Small intestine (tissue), 7 donors: Measurements from ENCODE around the gene SPAG9. TPM values are rescaled to one million over a fixed set of nuclear protein-coding genes. Genes with fewer than 3 reads are reported as not detected.
"Not testable (repeated sequence)": the region's sequence is repeated elsewhere in the genome, so short reads cannot be mapped to it uniquely, and the experiment has no call there.

Experiments
- DNase-seq, 2 donors: peaks; one replicate each; pipeline versions ENCODE4 v3.0.0 to v3.0.0-alpha.2; 2013
- FAIRE-seq: peaks from 2 replicates; lab custom pipeline; 2012; peaks lifted over from hg19 to GRCh38; lab: Jason Lieb, UNC
- H3K27ac ChIP-seq, 3 donors: one replicate each; pipeline ENCODE4 v1.5.1; 2013; ENCODE audit warnings: low read length in 2 of 3, mild to moderate bottlenecking in 2 of 3, control low read depth in 1 of 3, inconsistent platforms in 1 of 3, low read depth in 1 of 3, moderate library complexity in 1 of 3
- H3K27me3 ChIP-seq, 3 donors: one replicate each; pipeline ENCODE4 v1.6.1; 2013; ENCODE audit warnings: low read length in 3 of 3, inconsistent platforms in 1 of 3; ENCODE audit not compliant: control insufficient read depth in 3 of 3, insufficient read depth in 3 of 3
- H3K36me3 ChIP-seq, 3 donors: one replicate each; pipeline ENCODE4 v1.6.1; 2013; ENCODE audit warnings: low read length in 3 of 3, inconsistent platforms in 1 of 3, low read depth in 1 of 3, mild to moderate bottlenecking in 1 of 3, moderate library complexity in 1 of 3; ENCODE audit not compliant: control insufficient read depth in 3 of 3, insufficient read depth in 2 of 3
- H3K4me1 ChIP-seq, 3 donors: one replicate each; pipeline ENCODE4 v1.6.1; 2013; ENCODE audit warnings: low read length in 2 of 3, inconsistent platforms in 1 of 3, low read depth in 1 of 3, mild to moderate bottlenecking in 1 of 3, moderate library complexity in 1 of 3; ENCODE audit not compliant: control insufficient read depth in 3 of 3, insufficient read depth in 2 of 3
- H3K4me3 ChIP-seq, 3 donors: one replicate each; pipeline ENCODE4 v1.5.1; 2013; ENCODE audit warnings: low read length in 3 of 3, control low read depth in 1 of 3, inconsistent platforms in 1 of 3, low read depth in 1 of 3, mild to moderate bottlenecking in 1 of 3, moderate library complexity in 1 of 3
- H3K9me3 ChIP-seq, 2 donors: one replicate each; pipeline ENCODE4 v1.6.1; 2013; ENCODE audit warnings: low read depth in 1 of 2, low read length in 1 of 2; ENCODE audit not compliant: control insufficient read depth in 2 of 2, insufficient read depth in 1 of 2
- WGBS, 3 donors: extraction: QIAGEN DNeasy Blood & Tissue Kit; methylation state at CpG; one replicate each; pipeline ENCODE4 v1.1.7; 2013; 5-methylcytosine and 5-hydroxymethylcytosine counted together
- polyA plus RNA-seq, 4 donors: library from polyadenylated mRNA; stranded (reverse) in 3 of 4; unstranded in 1 of 4; fragments of 200-250 nt in 3 of 4; fragments of 120-200 nt in 1 of 4; gene quantifications; one replicate each; pipeline versions ENCODE4 v1.2.1 to v1.2.3, GENCODE V29; 2013
- donor health status: healthy with polysubstance abuse.
- donor health status: control.
- donor health status: control.
- donor health status: Bipolar disorder and iron deficiency.
- donor health status: healthy.

Gene SPAG9
- polyA plus RNA-seq, 4 donors, result 14.1 to 65.9 (median 18.5) TPM

DNA sequence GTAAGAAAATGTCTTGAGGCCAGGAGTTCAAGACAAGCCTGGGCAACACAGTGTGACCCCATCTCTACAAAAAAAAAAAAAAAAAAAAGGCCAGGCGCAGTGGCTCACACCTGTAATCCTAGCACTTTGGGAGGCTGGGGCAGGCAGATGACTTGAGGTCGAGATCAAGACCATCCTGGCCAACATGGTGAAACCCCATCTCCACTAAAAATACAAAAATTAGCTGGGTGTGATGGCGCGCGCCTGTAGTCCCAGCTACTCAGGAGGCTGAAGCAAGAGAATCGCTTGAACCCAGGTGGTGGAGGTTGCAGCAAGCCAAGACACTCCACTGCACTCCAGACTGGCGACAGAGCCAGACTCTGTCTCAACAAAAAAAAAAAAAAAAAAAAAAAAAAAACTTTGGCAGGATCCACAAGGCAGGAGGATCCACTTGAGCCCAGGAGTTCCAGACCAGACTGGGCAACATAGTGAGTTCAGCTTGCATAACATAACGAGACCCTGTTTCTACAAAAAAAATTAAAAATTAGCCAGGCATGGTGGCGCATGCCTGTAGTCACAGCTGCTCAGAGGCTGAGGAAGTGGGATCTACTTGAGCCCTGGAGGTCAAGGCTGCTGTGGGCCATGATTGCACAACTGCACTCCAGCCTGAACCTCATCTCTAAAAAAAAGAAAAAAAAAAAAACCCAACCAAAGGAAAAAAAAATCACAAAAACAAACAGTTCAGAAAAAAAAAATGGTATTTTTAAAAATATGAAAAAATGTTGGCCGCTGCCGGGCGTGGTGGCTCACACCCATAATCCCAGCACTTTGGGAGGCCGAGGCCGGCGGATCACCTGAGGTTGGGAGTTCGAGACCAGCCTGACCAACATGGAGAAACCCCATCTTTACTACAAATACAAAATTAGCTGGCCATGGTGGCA is 8.1 kb downstream of the SPAG9 start:
- H3K4me3 ChIP-seq, H3K27me3 ChIP-seq, FAIRE-seq, H3K9me3 ChIP-seq, H3K27ac ChIP-seq, DNase-seq: not testable (repeated sequence)
- peaks cover 0 to 18% (median 2%) of the 10 kb centered on the region in 3 donors for H3K4me1 ChIP-seq
- WGBS, 3 donors, result 76 to 89% (median 83%) methylated on average over 16 of the region's 16 CpGs
- H3K36me3 ChIP-seq, result peaks cover 0 to 18% (median 2%) of the 10 kb centered on the region in 3 donors

DNA sequence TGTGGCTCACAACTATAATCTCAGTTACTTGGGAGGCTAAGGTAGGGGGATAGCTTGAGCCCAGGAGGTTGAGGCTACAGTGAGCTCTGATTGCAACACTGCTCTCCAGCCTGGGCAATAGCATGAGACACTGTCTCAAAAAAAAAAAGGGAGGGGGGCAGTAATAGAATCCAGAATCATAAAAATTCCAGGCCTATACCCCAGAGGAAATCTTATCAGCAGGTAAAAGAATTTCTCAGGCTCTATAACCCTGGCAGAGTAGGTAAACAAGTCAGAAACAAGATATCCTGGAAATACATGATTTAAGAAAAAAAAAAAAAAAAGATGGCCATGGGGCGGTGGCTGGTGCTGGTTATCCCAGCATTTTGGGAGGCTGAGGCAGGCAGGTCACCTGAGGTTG is 12.9 kb downstream of the SPAG9 start:
- Histone ChIP-seq H3K36me3 (peaks cover 2 to 14% (median 3%) of the 10 kb centered on the region in 3 donors), H3K9me3 (no peaks in the 10 kb centered on the region), H3K27me3 (no peaks in the 10 kb centered on the region), H3K4me1 (peaks cover 3 to 31% (median 9%) of the 10 kb centered on the region in 3 donors), H3K4me3 (no peak overlapping the region), H3K27ac (no peak overlapping the region)
- no peak for FAIRE-seq
- DNase-seq, result peak in 1 of 2 donors; percentile 69
- 25 to 89% (median 71%) methylated on average over 1 of the region's 1 CpG for WGBS, 3 donors

DNA sequence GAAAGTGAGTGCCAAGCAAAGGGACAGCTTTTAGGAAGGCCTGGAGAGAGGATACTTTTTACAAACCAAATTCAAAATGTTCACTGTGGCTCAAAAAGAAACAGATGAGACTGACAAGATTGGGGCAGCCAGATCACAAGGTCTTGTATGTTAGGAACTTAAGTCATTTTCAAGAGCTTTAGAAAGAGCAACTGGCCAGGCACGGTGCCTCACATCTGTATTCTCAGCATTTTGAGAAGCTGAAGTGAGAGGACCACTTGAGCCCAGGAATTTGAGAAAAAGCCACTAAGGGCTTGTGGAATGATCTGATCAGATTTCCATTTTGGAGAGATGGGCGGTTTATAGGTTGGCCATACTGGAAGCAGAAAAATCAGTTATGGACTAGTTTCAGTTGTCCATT is 17.2 kb downstream of the SPAG9 start:
- peaks cover 0 to 12% (median 3%) of the 10 kb centered on the region in 3 donors for H3K36me3 ChIP-seq
- H3K4me1 ChIP-seq, result peaks cover 3 to 24% (median 9%) of the 10 kb centered on the region in 3 donors
- no peak overlapping the region for H3K4me3 ChIP-seq
- no peak for DNase-seq
- FAIRE-seq, result no peak
- H3K27me3 ChIP-seq, result no peaks in the 10 kb centered on the region
- peak overlapping the region in 1 of 3 donors; percentile 23 for H3K27ac ChIP-seq
- 66 to 87% (median 85%) methylated on average over 2 of the region's 2 CpGs for WGBS, 3 donors
- no peaks in the 10 kb centered on the region for H3K9me3 ChIP-seq

DNA sequence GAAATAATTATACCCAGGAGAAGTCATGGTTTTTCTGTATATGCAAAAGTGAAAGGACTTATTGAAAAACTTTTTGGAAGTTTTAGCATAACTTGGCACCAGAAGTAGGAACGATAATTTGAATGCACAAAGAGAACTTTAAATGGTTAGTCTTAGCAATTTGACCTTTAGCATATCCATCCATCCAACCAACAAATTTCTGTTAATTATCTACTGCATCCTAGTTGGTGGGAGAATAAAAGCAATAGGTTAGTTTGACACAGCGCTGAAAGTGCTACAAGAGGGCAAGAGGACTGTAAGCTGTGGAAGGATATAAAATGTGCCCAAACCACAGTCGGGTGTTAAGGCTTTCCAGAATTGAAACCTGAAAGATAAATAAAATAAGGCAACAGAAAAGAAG is 17.6 kb downstream of the SPAG9 start:
- DNase-seq (peak; percentile 31 to 48), FAIRE-seq (no peak)
- peaks cover 0 to 12% (median 3%) of the 10 kb centered on the region in 3 donors for H3K36me3 ChIP-seq
- peaks cover 3 to 27% (median 9%) of the 10 kb centered on the region in 3 donors for H3K4me1 ChIP-seq
- H3K9me3 ChIP-seq, result no peaks in the 10 kb centered on the region
- H3K4me3 ChIP-seq, result no peak overlapping the region
- H3K27ac ChIP-seq, result peak overlapping the region in 1 of 3 donors; percentile 23
- WGBS, 3 donors, result 15 to 46% (median 26%) methylated on average over 3 of the region's 3 CpGs
- H3K27me3 ChIP-seq, result no peaks in the 10 kb centered on the region

DNA sequence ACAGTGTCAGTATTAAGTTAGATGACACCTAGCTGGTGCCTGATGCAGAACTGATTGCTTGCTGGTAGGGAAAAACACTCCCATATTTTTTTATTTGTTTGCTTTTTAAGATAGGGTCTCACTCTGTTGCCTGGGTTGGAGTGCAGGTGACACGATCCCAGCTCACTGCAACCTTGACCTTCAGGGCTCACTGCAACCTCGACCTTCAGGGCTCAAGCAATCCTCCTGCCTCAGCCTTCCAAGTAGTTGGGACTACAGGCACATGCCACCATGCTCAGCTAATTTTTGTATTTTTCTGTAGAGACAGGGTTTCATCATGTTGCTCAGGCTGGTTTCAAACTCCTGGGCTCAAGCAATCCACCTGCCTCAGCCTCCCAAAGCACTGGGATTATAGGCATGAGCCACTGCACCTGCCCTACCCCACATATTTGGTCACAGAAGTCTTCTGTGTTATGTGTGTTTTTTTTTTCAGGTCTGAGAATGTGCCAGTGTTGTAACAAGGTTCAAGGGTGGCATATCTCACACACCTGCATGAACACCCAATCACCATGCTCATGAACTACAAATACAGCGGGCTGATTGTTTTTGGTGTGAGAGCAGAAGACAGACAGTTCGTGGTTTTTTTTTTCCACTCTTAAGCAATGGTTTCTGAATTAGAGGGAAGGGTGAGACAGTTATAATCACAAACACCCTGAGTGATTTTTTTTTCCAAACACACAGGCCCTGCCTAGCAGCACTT is 22.8 kb downstream of the SPAG9 start:
- FAIRE-seq, result no peak
- no peak overlapping the region for H3K4me3 ChIP-seq
- peak; percentile 82 to 89 for DNase-seq
- 5 to 57% (median 36%) methylated on average over 4 of the region's 4 CpGs for WGBS, 3 donors
- H3K4me1 ChIP-seq, result peaks cover 3 to 34% (median 4%) of the 10 kb centered on the region in 3 donors
- H3K9me3 ChIP-seq, result no peaks in the 10 kb centered on the region
- no peaks in the 10 kb centered on the region for H3K27me3 ChIP-seq
- peak overlapping the region in 2 of 3 donors; percentile 79 to 82 for H3K27ac ChIP-seq
- peaks cover 0 to 24% (median 0%) of the 10 kb centered on the region in 3 donors for H3K36me3 ChIP-seq

DNA sequence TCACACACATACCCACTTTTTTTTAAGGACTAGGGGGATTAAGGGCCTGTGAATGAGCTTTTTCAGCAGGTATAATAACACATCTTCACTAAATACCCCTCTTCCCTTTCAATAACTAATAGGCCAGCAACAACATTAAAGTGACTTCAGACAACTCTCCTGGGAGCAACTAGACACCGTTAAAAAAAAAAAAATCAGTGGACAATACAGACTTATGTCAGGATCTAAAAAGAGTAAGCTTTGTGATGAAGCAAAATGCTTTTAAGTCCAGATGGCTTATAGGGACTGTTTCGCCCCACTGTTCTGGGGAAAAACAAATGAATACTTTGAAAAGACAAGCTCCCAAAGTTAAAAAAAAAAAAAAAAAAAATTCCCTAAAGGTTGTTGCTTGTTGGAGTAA is 29.0 kb downstream of the SPAG9 start:
- no peaks in the 10 kb centered on the region for H3K9me3 ChIP-seq
- FAIRE-seq (no peak), DNase-seq (no peak)
- 60 to 64% (median 62%) methylated on average over 2 of the region's 2 CpGs for WGBS, 3 donors
- no peak overlapping the region for H3K4me3 ChIP-seq
- no peak overlapping the region for H3K27ac ChIP-seq
- peaks cover 5 to 13% (median 13%) of the 10 kb centered on the region in 3 donors for H3K4me1 ChIP-seq
- H3K36me3 ChIP-seq, result peaks cover 0 to 17% (median 0%) of the 10 kb centered on the region in 3 donors
- H3K27me3 ChIP-seq, result no peaks in the 10 kb centered on the region

DNA sequence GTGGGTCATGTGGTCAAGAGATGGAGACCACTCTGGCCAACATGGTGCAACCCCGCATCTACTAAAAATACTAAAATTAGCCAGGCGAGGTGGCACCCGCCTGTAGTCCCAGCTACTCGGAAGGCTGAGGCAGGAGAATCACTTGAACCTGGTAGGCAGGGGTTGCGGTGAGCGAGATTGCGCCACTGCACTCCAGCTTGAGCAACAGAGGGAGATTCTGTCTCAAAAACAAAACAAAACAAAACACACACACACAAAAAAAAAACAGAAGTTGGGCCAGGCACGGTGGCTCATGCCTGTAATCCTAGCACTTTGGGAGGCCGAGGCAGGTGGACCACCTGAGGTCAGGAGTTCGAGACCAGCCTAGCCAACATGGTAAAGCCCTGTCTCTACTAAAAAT is 31.8 kb downstream of the SPAG9 start:
- Histone ChIP-seq H3K4me1 (peaks cover 4 to 13% (median 8%) of the 10 kb centered on the region in 3 donors), H3K36me3 (peaks cover 0 to 16% (median 0%) of the 10 kb centered on the region in 3 donors)
- not testable (repeated sequence) for H3K27ac ChIP-seq, H3K4me3 ChIP-seq, H3K27me3 ChIP-seq, H3K9me3 ChIP-seq, FAIRE-seq, DNase-seq
- 87 to 93% (median 91%) methylated on average over 10 of the region's 10 CpGs for WGBS, 3 donors

DNA sequence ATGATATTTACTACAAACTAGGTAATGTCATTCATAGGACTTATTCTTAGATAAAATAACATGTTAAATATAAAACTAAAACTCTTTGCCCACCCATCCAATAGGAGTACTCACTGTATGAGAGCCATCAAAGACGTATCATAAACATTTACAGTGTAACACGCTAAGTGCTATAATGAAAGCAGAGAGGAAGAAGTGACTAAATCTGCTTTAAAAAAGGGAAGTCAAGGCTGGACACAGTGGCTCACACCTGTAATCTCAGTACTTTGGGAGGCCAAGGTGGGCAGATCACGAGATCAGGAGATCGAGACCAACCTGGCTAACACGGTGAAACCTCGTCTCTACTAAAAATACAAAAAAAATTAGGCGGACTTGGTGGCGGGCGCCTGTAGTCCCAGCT is 32.4 kb downstream of the SPAG9 start:
- FAIRE-seq (no peak), DNase-seq (no peak)
- peaks cover 2 to 9% (median 4%) of the 10 kb centered on the region in 3 donors for H3K4me1 ChIP-seq
- no peak overlapping the region for H3K4me3 ChIP-seq
- peaks cover 0 to 16% (median 0%) of the 10 kb centered on the region in 3 donors for H3K36me3 ChIP-seq
- 89 to 96% (median 94%) methylated on average over 9 of the region's 9 CpGs for WGBS, 3 donors
- H3K27ac ChIP-seq, result no peak overlapping the region
- H3K27me3 ChIP-seq, result no peaks in the 10 kb centered on the region
- no peaks in the 10 kb centered on the region for H3K9me3 ChIP-seq
